Measurements from ENCODE around the gene SEMA4G.
A peak's percentile ranks its signal among the peaks of the same experiment; 100 is the strongest.

The SEMA4G gene

GRCh38 chr10:100934084-100934659 lies 35.1 kb upstream of the SEMA4G start:
- ATAC-seq (ENCODE audit: low read depth) = no peak
- Histone ChIP-seq H3K4me3 (ENCODE audit: severe bottlenecking) (no peak overlapping the region), H3K36me3 (ENCODE audit: low read depth) (peaks cover 93% of the 10 kb centered on the region), H3K4me1 (ENCODE audit: insufficient read depth, poor library complexity, severe bottlenecking) (no peaks in the 10 kb centered on the region), H3K9me3 (ENCODE audit: severe bottlenecking) (no peaks in the 10 kb centered on the region), H3K27ac (ENCODE audit: poor library complexity, severe bottlenecking) (no peak overlapping the region), H3K27me3 (ENCODE audit: insufficient read depth, poor library complexity, severe bottlenecking) (no peaks in the 10 kb centered on the region)
- TF ChIP-seq, protein P1, sequence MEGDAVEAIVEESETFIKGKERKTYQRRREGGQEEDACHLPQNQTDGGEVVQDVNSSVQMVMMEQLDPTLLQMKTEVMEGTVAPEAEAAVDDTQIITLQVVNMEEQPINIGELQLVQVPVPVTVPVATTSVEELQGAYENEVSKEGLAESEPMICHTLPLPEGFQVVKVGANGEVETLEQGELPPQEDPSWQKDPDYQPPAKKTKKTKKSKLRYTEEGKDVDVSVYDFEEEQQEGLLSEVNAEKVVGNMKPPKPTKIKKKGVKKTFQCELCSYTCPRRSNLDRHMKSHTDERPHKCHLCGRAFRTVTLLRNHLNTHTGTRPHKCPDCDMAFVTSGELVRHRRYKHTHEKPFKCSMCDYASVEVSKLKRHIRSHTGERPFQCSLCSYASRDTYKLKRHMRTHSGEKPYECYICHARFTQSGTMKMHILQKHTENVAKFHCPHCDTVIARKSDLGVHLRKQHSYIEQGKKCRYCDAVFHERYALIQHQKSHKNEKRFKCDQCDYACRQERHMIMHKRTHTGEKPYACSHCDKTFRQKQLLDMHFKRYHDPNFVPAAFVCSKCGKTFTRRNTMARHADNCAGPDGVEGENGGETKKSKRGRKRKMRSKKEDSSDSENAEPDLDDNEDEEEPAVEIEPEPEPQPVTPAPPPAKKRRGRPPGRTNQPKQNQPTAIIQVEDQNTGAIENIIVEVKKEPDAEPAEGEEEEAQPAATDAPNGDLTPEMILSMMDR (IDR thresholded peaks at IDR 0.05; ENCODE audit: poor library complexity, severe bottlenecking) = peak; percentile 56
- no peak for DNase-seq (ENCODE audit: low spot score)

- H3K36me3 ChIP-seq (ENCODE audit: low read depth) = peaks cover 80% of the 10 kb centered on the region
- no peak overlapping the region for H3K27ac ChIP-seq (ENCODE audit: poor library complexity, severe bottlenecking)
- no peak for DNase-seq (ENCODE audit: low spot score)
- no peaks in the 10 kb centered on the region for H3K9me3 ChIP-seq (ENCODE audit: severe bottlenecking)
- no peak for ATAC-seq (ENCODE audit: low read depth)
- no peak overlapping the region for H3K4me3 ChIP-seq (ENCODE audit: severe bottlenecking)
- H3K27me3 ChIP-seq (ENCODE audit: insufficient read depth, poor library complexity, severe bottlenecking) = no peaks in the 10 kb centered on the region
- TF ChIP-seq, protein P1 (IDR thresholded peaks at IDR 0.05; ENCODE audit: poor library complexity, severe bottlenecking) = no peak
- H3K4me1 ChIP-seq (ENCODE audit: insufficient read depth, poor library complexity, severe bottlenecking) = no peaks in the 10 kb centered on the region
Observed at GRCh38 chr10:100939763-100940344, 29.4 kb upstream of the SEMA4G start.

- Histone ChIP-seq H3K9me3 (ENCODE audit: severe bottlenecking) (no peaks in the 10 kb centered on the region), H3K4me3 (ENCODE audit: severe bottlenecking) (no peak overlapping the region), H3K27ac (ENCODE audit: poor library complexity, severe bottlenecking) (no peak overlapping the region), H3K27me3 (ENCODE audit: insufficient read depth, poor library complexity, severe bottlenecking) (no peaks in the 10 kb centered on the region), H3K4me1 (ENCODE audit: insufficient read depth, poor library complexity, severe bottlenecking) (no peaks in the 10 kb centered on the region), H3K36me3 (ENCODE audit: low read depth) (peaks cover 86% of the 10 kb centered on the region)
- ATAC-seq (ENCODE audit: low read depth) (no peak), DNase-seq (ENCODE audit: low spot score) (no peak)
- TF ChIP-seq, protein P1 (IDR thresholded peaks at IDR 0.05; ENCODE audit: poor library complexity, severe bottlenecking) = no peak
Observed at GRCh38 chr10:100942229-100942628, 27.1 kb upstream of the SEMA4G start.

DNA sequence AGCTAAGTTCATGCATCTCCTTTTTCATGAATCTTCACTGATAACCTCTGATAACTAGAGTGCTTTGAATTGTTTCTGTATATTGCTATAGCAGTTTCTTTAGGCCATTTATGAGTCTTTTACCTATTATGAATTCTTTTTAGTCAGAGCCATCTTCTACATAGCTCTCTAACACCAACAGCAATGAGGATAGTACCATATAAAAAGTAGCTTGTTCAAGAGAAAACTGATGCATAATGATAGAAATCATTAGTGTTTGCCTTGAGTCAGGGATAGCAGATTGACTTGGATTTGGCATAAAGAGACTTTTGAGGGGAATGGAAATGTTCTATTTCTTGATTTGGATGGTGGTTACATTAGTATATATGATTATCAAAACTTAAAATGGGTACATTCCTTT lies 25.8 kb upstream of the SEMA4G start:
- DNase-seq (ENCODE audit: low spot score) = no peak
- Histone ChIP-seq H3K9me3 (ENCODE audit: severe bottlenecking) (no peaks in the 10 kb centered on the region), H3K27me3 (ENCODE audit: insufficient read depth, poor library complexity, severe bottlenecking) (no peaks in the 10 kb centered on the region), H3K36me3 (ENCODE audit: low read depth) (peaks cover 86% of the 10 kb centered on the region), H3K27ac (ENCODE audit: poor library complexity, severe bottlenecking) (no peak overlapping the region), H3K4me3 (ENCODE audit: severe bottlenecking) (no peak overlapping the region), H3K4me1 (ENCODE audit: insufficient read depth, poor library complexity, severe bottlenecking) (no peaks in the 10 kb centered on the region)
- ATAC-seq (ENCODE audit: low read depth) = no peak
- TF ChIP-seq, protein P1 (IDR thresholded peaks at IDR 0.05; ENCODE audit: poor library complexity, severe bottlenecking) = no peak

DNA sequence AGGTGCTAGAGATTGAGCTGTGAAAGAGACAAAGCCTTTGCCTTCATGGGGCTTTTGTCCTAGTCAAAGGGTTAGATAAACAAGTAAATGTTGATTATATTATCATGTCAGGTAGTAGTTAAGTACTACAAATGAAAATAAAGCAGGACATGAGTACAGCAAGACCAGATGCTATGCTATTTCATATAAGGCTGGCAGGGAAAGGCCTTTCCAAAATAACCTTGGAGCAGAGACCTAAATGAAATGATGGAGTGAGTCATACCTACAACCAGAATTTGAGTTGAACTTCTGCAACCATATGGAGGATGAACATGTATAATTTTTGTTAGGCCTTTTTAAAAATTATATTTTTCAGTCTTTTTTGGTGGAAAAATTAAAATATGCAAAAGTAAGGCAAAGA lies 23.6 kb upstream of the SEMA4G start:
- H3K4me3 ChIP-seq (ENCODE audit: severe bottlenecking) = no peak overlapping the region
- ATAC-seq (ENCODE audit: low read depth) = no peak
- peaks cover 93% of the 10 kb centered on the region for H3K36me3 ChIP-seq (ENCODE audit: low read depth)
- no peak overlapping the region for H3K27ac ChIP-seq (ENCODE audit: poor library complexity, severe bottlenecking)
- TF ChIP-seq, protein P1 (IDR thresholded peaks at IDR 0.05; ENCODE audit: poor library complexity, severe bottlenecking) = no peak
- H3K27me3 ChIP-seq (ENCODE audit: insufficient read depth, poor library complexity, severe bottlenecking) = no peaks in the 10 kb centered on the region
- DNase-seq (ENCODE audit: low spot score) = no peak
- H3K4me1 ChIP-seq (ENCODE audit: insufficient read depth, poor library complexity, severe bottlenecking) = no peaks in the 10 kb centered on the region
- no peaks in the 10 kb centered on the region for H3K9me3 ChIP-seq (ENCODE audit: severe bottlenecking)

All from RWPE2 (cell line).